Endodermal cell (in vitro differentiated cells): Measurements from ENCODE around the gene SLC25A22. TPM values are rescaled to one million over a fixed set of nuclear protein-coding genes. Genes with fewer than 3 reads are reported as not detected.

Source experiments
- DNase-seq: peaks from one replicate; pipeline ENCODE4 v3.0.0-alpha.2; 2017
- H3K27ac ChIP-seq: 2 replicates; pipeline ENCODE4 v1.5.1; 2013; ENCODE audit warnings: mild to moderate bottlenecking, low read depth, low read length, moderate library complexity
- H3K27me3 ChIP-seq: 2 replicates; pipeline ENCODE4 v1.6.1; 2013; ENCODE audit warnings: mild to moderate bottlenecking, low read length, moderate library complexity; ENCODE audit not compliant: insufficient read depth, control insufficient read depth, poor library complexity, severe bottlenecking
- H3K36me3 ChIP-seq: 2 replicates; pipeline ENCODE4 v1.7.0; 2013; ENCODE audit warnings: mild to moderate bottlenecking, low read length, moderate library complexity; ENCODE audit not compliant: control insufficient read depth, insufficient read depth
- H3K4me1 ChIP-seq: one replicate; pipeline ENCODE4 v1.7.0; 2013; ENCODE audit warnings: low read length; ENCODE audit not compliant: control insufficient read depth, insufficient read depth
- H3K4me3 ChIP-seq: 2 replicates; pipeline ENCODE4 v1.5.1; 2013; ENCODE audit warnings: mild to moderate bottlenecking, low read length, moderate library complexity
- H3K9ac ChIP-seq: 2 replicates; pipeline ENCODE4 v1.6.1; 2013; ENCODE audit warnings: mild to moderate bottlenecking, low read length, moderate library complexity; ENCODE audit not compliant: poor library complexity, severe bottlenecking; ENCODE audit errors: extremely low read depth
- H3K9me3 ChIP-seq: 2 replicates; pipeline ENCODE4 v1.6.1; 2013; ENCODE audit warnings: mild to moderate bottlenecking, low read length, moderate library complexity; ENCODE audit not compliant: control insufficient read depth
- H3K27ac Mint-ChIP-seq: 2 replicates; pipeline ENCODE4 v1.8.0; 2020; ENCODE audit warnings: mixed read lengths
- H3K27me3 Mint-ChIP-seq: 2 replicates; pipeline ENCODE4 v1.8.0; 2021; ENCODE audit warnings: mild to moderate bottlenecking, mixed read lengths; ENCODE audit not compliant: insufficient read depth
- H3K36me3 Mint-ChIP-seq: 2 replicates; pipeline ENCODE4 v1.8.0; 2020; ENCODE audit warnings: low read depth, mixed read lengths
- H3K4me1 Mint-ChIP-seq: 2 replicates; pipeline ENCODE4 v1.8.0; 2020; ENCODE audit warnings: mixed read lengths
- H3K4me3 Mint-ChIP-seq: 2 replicates; pipeline ENCODE4 v1.8.0; 2020; ENCODE audit warnings: mild to moderate bottlenecking, moderate library complexity, mixed read lengths
- H3K9me3 Mint-ChIP-seq: 2 replicates; pipeline ENCODE4 v1.8.0; 2020; ENCODE audit warnings: mild to moderate bottlenecking, mixed read lengths
- WGBS, 2 experiments: methylation state at CpG; one replicate each; pipeline versions ENCODE4 v1.1.5 to v1.1.7; 2013; ENCODE audit warnings: missing lambda C conversion rate in 2 of 2, mixed read lengths in 1 of 2; ENCODE audit not compliant: insufficient coverage in 1 of 2, insufficient read length in 1 of 2; 5-methylcytosine and 5-hydroxymethylcytosine counted together
- total RNA-seq, 2 donors: library from RNA; stranded (reverse); fragmentation: NEBNext Ultra II Directional in 1 of 2; extraction: Animal tissue kit (Norgen Biotek cat#: 25700) in 1 of 2; gene quantifications; 2 replicates in 1 of 2; 3 replicates in 1 of 2; pipeline ENCODE4 v1.2.1, GENCODE V29; 2021
- TF ChIP-seq, protein P1 (sequence below): fragments of 200-600 bp; sonication (generic); conservative IDR thresholded peaks from 2 replicates; pipeline ENCODE4 v1.5.0; 2021; ENCODE audit warnings: antibody characterized with exemption, mild to moderate bottlenecking

Gene SLC25A22
- total RNA-seq, 2 donors from 2014 or later, result 46.5 to 56.2 TPM

DNA sequence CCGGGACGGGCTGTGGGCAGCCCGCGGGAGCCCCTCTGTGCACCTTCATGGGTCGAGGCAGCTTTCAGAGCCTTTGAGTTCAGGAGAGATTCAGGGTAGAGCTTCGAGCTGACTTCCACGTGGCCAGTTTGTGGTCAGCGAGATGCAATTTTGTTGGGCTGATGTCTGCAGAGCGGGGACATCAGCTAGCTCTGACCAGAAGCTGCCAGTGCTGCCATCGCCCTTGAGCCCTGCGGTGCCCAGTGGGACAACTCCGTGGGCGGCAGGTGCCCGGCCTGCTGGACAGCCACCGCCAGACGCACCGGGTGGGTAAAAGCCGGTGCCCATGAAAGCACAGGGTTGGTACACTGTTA lies 50.1 kb downstream of the SLC25A22 start:
- no peaks in the 10 kb centered on the region for H3K27me3 Mint-ChIP-seq
- peak overlapping the region; percentile 85 for H3K27ac Mint-ChIP-seq
- no peak overlapping the region for H3K27ac ChIP-seq
- peak overlapping the region; percentile 63 for H3K9ac ChIP-seq
- peak overlapping the region; percentile 73 for H3K4me3 Mint-ChIP-seq
- no peaks in the 10 kb centered on the region for H3K9me3 ChIP-seq
- H3K4me3 ChIP-seq, result peak overlapping the region; percentile 93
- H3K36me3 ChIP-seq, result peaks cover 3% of the 10 kb centered on the region
- H3K9me3 Mint-ChIP-seq, result no peaks in the 10 kb centered on the region
- TF ChIP-seq, protein P1, sequence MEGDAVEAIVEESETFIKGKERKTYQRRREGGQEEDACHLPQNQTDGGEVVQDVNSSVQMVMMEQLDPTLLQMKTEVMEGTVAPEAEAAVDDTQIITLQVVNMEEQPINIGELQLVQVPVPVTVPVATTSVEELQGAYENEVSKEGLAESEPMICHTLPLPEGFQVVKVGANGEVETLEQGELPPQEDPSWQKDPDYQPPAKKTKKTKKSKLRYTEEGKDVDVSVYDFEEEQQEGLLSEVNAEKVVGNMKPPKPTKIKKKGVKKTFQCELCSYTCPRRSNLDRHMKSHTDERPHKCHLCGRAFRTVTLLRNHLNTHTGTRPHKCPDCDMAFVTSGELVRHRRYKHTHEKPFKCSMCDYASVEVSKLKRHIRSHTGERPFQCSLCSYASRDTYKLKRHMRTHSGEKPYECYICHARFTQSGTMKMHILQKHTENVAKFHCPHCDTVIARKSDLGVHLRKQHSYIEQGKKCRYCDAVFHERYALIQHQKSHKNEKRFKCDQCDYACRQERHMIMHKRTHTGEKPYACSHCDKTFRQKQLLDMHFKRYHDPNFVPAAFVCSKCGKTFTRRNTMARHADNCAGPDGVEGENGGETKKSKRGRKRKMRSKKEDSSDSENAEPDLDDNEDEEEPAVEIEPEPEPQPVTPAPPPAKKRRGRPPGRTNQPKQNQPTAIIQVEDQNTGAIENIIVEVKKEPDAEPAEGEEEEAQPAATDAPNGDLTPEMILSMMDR, result no peak
- H3K36me3 Mint-ChIP-seq, result peaks cover 16% of the 10 kb centered on the region
- H3K27me3 ChIP-seq, result no peaks in the 10 kb centered on the region
- 3 to 10% methylated on average over 6 to 18 of the region's 18 CpGs for WGBS, 2 experiments
- peaks cover 4% of the 10 kb centered on the region for H3K4me1 ChIP-seq
- peaks cover 12% of the 10 kb centered on the region for H3K4me1 Mint-ChIP-seq
- DNase-seq, result peak; percentile 58

DNA sequence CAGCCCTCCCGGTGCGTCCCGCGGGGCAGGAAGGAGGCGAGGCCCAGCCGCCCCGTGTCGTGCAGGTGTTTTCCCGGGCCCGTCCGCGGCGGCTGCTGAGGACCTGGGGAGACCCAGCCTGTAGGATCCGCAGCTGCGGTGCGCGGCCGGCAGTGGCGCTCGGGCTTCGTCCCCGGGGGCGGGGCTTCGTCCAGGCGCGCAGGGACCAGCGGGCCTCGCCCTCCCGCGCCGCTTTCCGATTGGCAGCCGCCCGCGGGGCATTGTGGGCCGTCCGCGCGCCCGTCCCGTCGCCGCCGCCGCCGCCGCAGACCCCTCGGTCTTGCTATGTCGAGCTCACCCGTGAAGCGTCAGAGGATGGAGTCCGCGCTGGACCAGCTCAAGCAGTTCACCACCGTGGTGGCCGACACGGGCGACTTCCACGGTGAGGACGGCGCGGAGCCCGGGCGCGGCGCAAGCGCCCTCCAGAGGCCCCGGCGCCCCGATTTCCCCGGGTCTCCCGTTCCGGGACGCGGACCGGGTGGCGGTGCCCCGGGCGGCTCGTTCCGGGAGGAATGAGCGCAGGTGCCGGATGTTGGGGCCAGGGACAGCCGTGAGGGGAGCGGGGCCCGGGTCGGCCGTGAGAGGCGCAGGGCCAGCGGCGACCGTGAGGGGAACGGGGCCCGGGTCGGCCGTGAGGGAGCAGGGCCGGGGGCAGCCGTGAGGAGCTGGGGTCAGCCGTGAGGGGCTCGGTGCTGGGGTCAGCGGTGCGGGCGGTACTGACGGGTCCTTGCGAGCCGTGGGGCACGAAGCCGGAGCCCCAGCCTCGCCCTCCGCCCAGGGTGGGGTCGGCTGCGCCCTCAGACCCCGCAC lies 50.7 kb downstream of the SLC25A22 start, which contains the start of gene TALDO1:
TALDO1 (plus strand) TSS at position 307 of the 849 bp plus-strand sequence; CDS start at position 325, 18 bp downstream.
- H3K36me3 ChIP-seq, result no peaks in the 10 kb centered on the region
- Mint-ChIP-seq H3K4me3 (peak within 1 kb of the TSS; percentile 73), H3K4me1 (peaks cover 12% of the 10 kb centered on the region), H3K9me3 (no peaks in the 10 kb centered on the region), H3K27me3 (no peaks in the 10 kb centered on the region), H3K27ac (peak within 1 kb of the TSS; percentile 93), H3K36me3 (peaks cover 10% of the 10 kb centered on the region)
- no peaks in the 10 kb centered on the region for H3K27me3 ChIP-seq
- H3K27ac ChIP-seq, result peak within 1 kb of the TSS; percentile 84
- peak; percentile 97 for DNase-seq
- no peaks in the 10 kb centered on the region for H3K9me3 ChIP-seq
- H3K4me1 ChIP-seq, result peaks cover 5% of the 10 kb centered on the region
- peak within 1 kb of the TSS; percentile 63 for H3K9ac ChIP-seq
- TF ChIP-seq, protein P1, result peak; percentile 27
- WGBS, 2 experiments, result 0% methylated on average over 61 to 112 of the region's 112 CpGs
- peak within 1 kb of the TSS; percentile 93 for H3K4me3 ChIP-seq

DNA sequence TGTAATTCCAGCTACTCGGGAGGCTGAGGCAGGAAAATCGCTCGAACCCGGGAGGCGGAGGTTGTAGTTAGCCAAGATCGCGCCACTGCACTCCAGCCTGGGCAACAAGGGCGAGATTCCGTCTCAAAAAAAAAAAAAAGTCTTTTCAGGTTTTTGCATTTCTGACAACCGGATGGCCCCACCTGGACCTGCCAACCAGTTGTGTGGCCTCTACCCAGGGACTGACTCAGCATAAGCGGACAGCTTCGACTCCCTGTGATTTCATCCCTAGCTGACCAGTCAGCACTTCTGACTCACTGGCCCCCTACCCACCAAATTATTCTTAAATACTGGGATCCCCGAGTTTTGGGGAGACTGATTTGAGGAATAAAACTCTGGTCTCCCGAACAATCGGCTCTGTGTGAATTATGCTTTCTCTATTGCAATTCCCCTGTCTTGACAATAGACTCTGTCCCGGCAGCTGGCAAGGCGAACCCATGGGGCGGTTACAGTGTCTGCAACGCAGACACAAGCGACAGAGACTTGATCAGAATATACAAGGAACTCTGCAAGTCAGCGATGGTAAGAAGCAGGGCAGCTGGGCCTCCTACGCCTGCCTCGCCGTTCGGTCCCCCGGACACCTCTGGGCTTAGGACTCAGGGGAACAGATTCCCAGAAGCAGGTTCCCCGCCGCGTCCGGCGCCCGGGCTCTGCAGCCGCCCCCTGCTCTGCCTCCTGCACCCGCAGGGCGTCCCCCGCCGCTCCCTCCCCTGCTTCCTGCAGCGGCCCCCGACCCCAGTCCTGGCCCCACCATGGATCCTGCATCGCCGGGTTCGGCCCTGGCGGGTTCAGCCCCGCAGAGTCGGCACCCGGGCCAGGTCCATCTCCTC lies 51.6 kb downstream of the SLC25A22 start:
- peak; percentile 73 for DNase-seq
- Mint-ChIP-seq H3K27ac (peak overlapping the region; percentile 93), H3K27me3 (no peaks in the 10 kb centered on the region), H3K9me3 (no peaks in the 10 kb centered on the region), H3K36me3 (peaks cover 8% of the 10 kb centered on the region), H3K4me1 (peaks cover 12% of the 10 kb centered on the region), H3K4me3 (peak overlapping the region; percentile 73)
- WGBS, 2 experiments, result 27 to 42% methylated on average over 21 to 46 of the region's 46 CpGs
- peak overlapping the region; percentile 47 for H3K9ac ChIP-seq
- H3K27ac ChIP-seq, result peak overlapping the region; percentile 84
- peaks cover 7% of the 10 kb centered on the region for H3K4me1 ChIP-seq
- H3K27me3 ChIP-seq, result no peaks in the 10 kb centered on the region
- H3K9me3 ChIP-seq, result peaks cover 4% of the 10 kb centered on the region
- H3K4me3 ChIP-seq, result peak overlapping the region; percentile 93
- TF ChIP-seq, protein P1, result no peak
- H3K36me3 ChIP-seq, result no peaks in the 10 kb centered on the region
